HepG2 (cell line): ENCODE results near the gene LPXN. TPM values are rescaled to one million over a fixed set of nuclear protein-coding genes. Genes with fewer than 3 reads are reported as not detected.
A peak's percentile ranks its signal among the peaks of the same experiment; 100 is the strongest.

Source experiments
- ADNP ChIP-seq: sonication (generic); formaldehyde crosslinking; IDR thresholded peaks from 2 replicates; pipeline ENCODE4 v1.4.0; 2020; ENCODE audit warnings: missing genetic modification reagents
- AHR ChIP-seq: IDR thresholded peaks from 2 replicates; pipeline ENCODE4 v1.6.1; 2018; ENCODE audit warnings: missing genetic modification reagents, missing compliant biosample characterization
- CHD2 ChIP-seq: IDR thresholded peaks from 2 replicates; pipeline ENCODE4 v1.6.1; 2011; ENCODE audit warnings: low read depth, low read length, improper control_type of control experiment
- CTCF ChIP-seq: sonication (generic); formaldehyde crosslinking; IDR thresholded peaks from 2 replicates; pipeline ENCODE4 v1.5.0; 2020; ENCODE audit warnings: mild to moderate bottlenecking, missing genetic modification reagents, moderate library complexity
- FOXA1 ChIP-seq, 2 experiments: fragments of 450-650 bp in 1 of 2; sonication (generic) in 1 of 2; formaldehyde crosslinking in 1 of 2; IDR thresholded peaks; 2 replicates each; pipeline versions ENCODE4 v1.4.0 to v1.6.1; 2016 to 2020; ENCODE audit warnings: missing genetic modification reagents in 1 of 2
- HCFC1 ChIP-seq: fragments of 150-350 bp; IDR thresholded peaks from 2 replicates; pipeline ENCODE4 v1.6.1; 2014; ENCODE audit warnings: low read depth, low read length
- KDM6A ChIP-seq: IDR thresholded peaks from 2 replicates; pipeline ENCODE4 v1.6.1; 2016; ENCODE audit warnings: low read depth
- MAF1 ChIP-seq: sonication (generic); formaldehyde crosslinking; IDR thresholded peaks from 2 replicates; pipeline ENCODE4 v1.5.0; 2020; ENCODE audit warnings: missing genetic modification reagents, borderline replicate concordance
- MAFG ChIP-seq: sonication (generic); formaldehyde crosslinking; IDR thresholded peaks from 2 replicates; pipeline ENCODE4 v1.5.1; 2020; ENCODE audit warnings: mild to moderate bottlenecking, missing genetic modification reagents
- NCOA2 ChIP-seq: sonication (generic); formaldehyde crosslinking; IDR thresholded peaks from 2 replicates; pipeline ENCODE4 v1.8.0; 2022; ENCODE audit warnings: inconsistent platforms
- NFIC ChIP-seq: IDR thresholded peaks from 2 replicates; pipeline ENCODE4 v1.6.1; 2012; ENCODE audit warnings: mild to moderate bottlenecking, low read length, inconsistent platforms
- NFRKB ChIP-seq: fragments of 450-650 bp; IDR thresholded peaks from 2 replicates; pipeline ENCODE4 v1.6.1; 2017
- NONO ChIP-seq, 2 experiments: fragments of 450-650 bp in 1 of 2; sonication (generic) in 1 of 2; formaldehyde crosslinking in 1 of 2; IDR thresholded peaks in 1 of 2; conservative IDR thresholded peaks in 1 of 2; 2 replicates each; pipeline versions ENCODE4 v1.6.1 to v1.8.0; 2017 to 2022; ENCODE audit warnings: mild to moderate bottlenecking in 1 of 2, missing genetic modification reagents in 1 of 2, moderate library complexity in 1 of 2
- RAD21 ChIP-seq: fragments of 450-650 bp; formaldehyde crosslinking; IDR thresholded peaks from 2 replicates; pipeline ENCODE4 v1.5.0; 2020; ENCODE audit warnings: mild to moderate bottlenecking
- TEAD3 ChIP-seq: optimal IDR thresholded peaks from 2 replicates; pipeline ENCODE3; 2016; ENCODE audit warnings: borderline replicate concordance
- ZBTB1 ChIP-seq: sonication (generic); formaldehyde crosslinking; IDR thresholded peaks from 2 replicates; pipeline ENCODE4 v1.4.0; 2020; ENCODE audit warnings: missing genetic modification reagents, borderline replicate concordance
- ZBTB34 ChIP-seq: sonication (generic); formaldehyde crosslinking; IDR thresholded peaks from 2 replicates; pipeline ENCODE4 v1.8.0; 2022; ENCODE audit warnings: mild to moderate bottlenecking, missing genetic modification reagents
- ZNF232 ChIP-seq: sonication (generic); formaldehyde crosslinking; IDR thresholded peaks from 2 replicates; pipeline ENCODE4 v1.4.0; 2020; ENCODE audit warnings: missing genetic modification reagents, borderline replicate concordance
- ZNF33B ChIP-seq: sonication (generic); formaldehyde crosslinking; IDR thresholded peaks from 2 replicates; pipeline ENCODE4 v1.5.1; 2020; ENCODE audit warnings: mild to moderate bottlenecking, missing genetic modification reagents
- ZNF510 ChIP-seq: sonication (generic); formaldehyde crosslinking; IDR thresholded peaks from 2 replicates; pipeline ENCODE4 v1.4.0; 2020; ENCODE audit warnings: low read depth, mild to moderate bottlenecking, missing genetic modification reagents
- ZNF557 ChIP-seq: sonication (generic); formaldehyde crosslinking; IDR thresholded peaks from 2 replicates; pipeline ENCODE4 v1.4.0; 2020; ENCODE audit warnings: missing genetic modification reagents
- ZNF567 ChIP-seq: sonication (generic); formaldehyde crosslinking; IDR thresholded peaks from 2 replicates; pipeline ENCODE4 v1.8.1; 2023; ENCODE audit warnings: mild to moderate bottlenecking, missing genetic modification reagents, borderline replicate concordance
- ZNF615 ChIP-seq: sonication (generic); formaldehyde crosslinking; IDR thresholded peaks from 2 replicates; pipeline ENCODE4 v1.5.0; 2020; ENCODE audit warnings: mild to moderate bottlenecking, missing genetic modification reagents, borderline replicate concordance
- ZSCAN21 ChIP-seq: sonication (generic); formaldehyde crosslinking; IDR thresholded peaks from 2 replicates; pipeline ENCODE4 v1.8.0; 2022; ENCODE audit warnings: mild to moderate bottlenecking, missing genetic modification reagents, moderate library complexity, borderline replicate concordance
- polyA plus RNA-seq, 8 experiments: library from polyadenylated mRNA; depleted of rRNA in 3 of 8; stranded (reverse) in 7 of 8; unstranded in 1 of 8; fragments of >200 nt; fragmentation: Illumina TruSeq in 4 of 8; extraction: Trizol in 4 of 8; gene quantifications; 2 replicates each; pipeline versions ENCODE4 v1.2.1 to v1.2.3, GENCODE V29; 2011 to 2016; ENCODE audit warnings: low read depth in 4 of 8, missing spikeins in 1 of 8, mixed read lengths in 1 of 8; ENCODE audit not compliant: insufficient read depth in 1 of 8
- total RNA-seq, 5 experiments: library from RNA; depleted of rRNA; stranded (reverse); fragments of >200 nt; fragmentation: Illumina TruSeq; extraction: Trizol; gene quantifications; 2 replicates each; pipeline ENCODE4 v1.2.3, GENCODE V29; 2016; ENCODE audit warnings: low read depth in 1 of 5
- TF ChIP-seq, protein P1 (sequence below): sonication (generic); formaldehyde crosslinking; IDR thresholded peaks from 2 replicates; pipeline ENCODE4 v1.4.0; 2020; ENCODE audit warnings: low read depth, mild to moderate bottlenecking, missing genetic modification reagents
- TF ChIP-seq, protein P2 (sequence below): sonication (generic); formaldehyde crosslinking; IDR thresholded peaks from 2 replicates; pipeline ENCODE4 v1.4.0; 2020; ENCODE audit warnings: mild to moderate bottlenecking, low read depth, missing genetic modification reagents
- TF ChIP-seq, protein P3 (sequence below): sonication (generic); formaldehyde crosslinking; IDR thresholded peaks from 2 replicates; pipeline ENCODE4 v1.5.0; 2020; ENCODE audit warnings: missing genetic modification reagents

The LPXN gene
- total and polyA plus RNA-seq, 2 of the 13 experiments (the other 11 are each of a cell fraction or from before 2014, with no cell fraction given), result 1.7 to 3.5 TPM

- TF ChIP-seq TEAD3 (no peak), NFIC (no peak), NFRKB (0 out of 2 replicates have a peak, but pooled peaks have one; percentile 2), CHD2 (peak; percentile 99), CTCF (CRISPR knock-in tag) (no peak; the same call in 1 of the 2 replicates), ZBTB1 (no peak), MAF1 (CRISPR knock-in tag) (no peak), ZSCAN21 (no peak), ZNF33B (CRISPR knock-in tag) (no peak), ZNF615 (CRISPR knock-in tag) (no peak), NCOA2 (CRISPR knock-in tag) (no peak), MAFG (CRISPR knock-in tag) (no peak), ZNF567 (CRISPR knock-in tag) (no peak), HCFC1 (no peak), ZBTB34 (CRISPR knock-in tag) (no peak), ZNF510 (no peak), ZNF232 (CRISPR knock-in tag) (no peak; the same call in 1 of the 2 replicates), RAD21 (no peak), ADNP (CRISPR knock-in tag) (no peak), ZNF557 (CRISPR knock-in tag) (no peak), NONO (IDR thresholded peaks at IDR 0.05) (no peak), NONO (CRISPR knock-in tag; conservative IDR thresholded peaks at IDR 0.05) (peak; percentile 43), FOXA1 (IDR thresholded peaks at IDR 0.05) (no peak), FOXA1 (CRISPR knock-in tag; IDR thresholded peaks at IDR 0.05) (no peak), AHR (CRISPR knock-in tag) (no peak), KDM6A (no peak)
- TF ChIP-seq, protein P1, sequence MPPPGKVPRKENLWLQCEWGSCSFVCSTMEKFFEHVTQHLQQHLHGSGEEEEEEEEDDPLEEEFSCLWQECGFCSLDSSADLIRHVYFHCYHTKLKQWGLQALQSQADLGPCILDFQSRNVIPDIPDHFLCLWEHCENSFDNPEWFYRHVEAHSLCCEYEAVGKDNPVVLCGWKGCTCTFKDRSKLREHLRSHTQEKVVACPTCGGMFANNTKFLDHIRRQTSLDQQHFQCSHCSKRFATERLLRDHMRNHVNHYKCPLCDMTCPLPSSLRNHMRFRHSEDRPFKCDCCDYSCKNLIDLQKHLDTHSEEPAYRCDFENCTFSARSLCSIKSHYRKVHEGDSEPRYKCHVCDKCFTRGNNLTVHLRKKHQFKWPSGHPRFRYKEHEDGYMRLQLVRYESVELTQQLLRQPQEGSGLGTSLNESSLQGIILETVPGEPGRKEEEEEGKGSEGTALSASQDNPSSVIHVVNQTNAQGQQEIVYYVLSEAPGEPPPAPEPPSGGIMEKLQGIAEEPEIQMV (CRISPR knock-in tag), result no peak
- TF ChIP-seq, protein P2, sequence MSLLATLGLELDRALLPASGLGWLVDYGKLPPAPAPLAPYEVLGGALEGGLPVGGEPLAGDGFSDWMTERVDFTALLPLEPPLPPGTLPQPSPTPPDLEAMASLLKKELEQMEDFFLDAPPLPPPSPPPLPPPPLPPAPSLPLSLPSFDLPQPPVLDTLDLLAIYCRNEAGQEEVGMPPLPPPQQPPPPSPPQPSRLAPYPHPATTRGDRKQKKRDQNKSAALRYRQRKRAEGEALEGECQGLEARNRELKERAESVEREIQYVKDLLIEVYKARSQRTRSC (CRISPR knock-in tag), result no peak
- TF ChIP-seq, protein P3, sequence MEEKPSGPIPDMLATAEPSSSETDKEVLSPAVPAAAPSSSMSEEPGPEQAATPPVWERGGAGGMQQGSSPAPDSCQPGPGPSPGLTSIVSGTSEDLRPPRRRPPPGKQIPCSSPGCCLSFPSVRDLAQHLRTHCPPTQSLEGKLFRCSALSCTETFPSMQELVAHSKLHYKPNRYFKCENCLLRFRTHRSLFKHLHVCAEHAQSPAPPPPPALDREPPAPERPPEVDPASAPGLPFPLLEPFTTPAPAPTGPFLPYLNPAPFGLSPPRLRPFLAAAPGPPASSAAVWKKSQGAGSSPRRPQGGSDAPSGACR, result no peak
Measured at GRCh38 chr11:58578635-58579191, 3.1 kb upstream of the LPXN start, which contains the start of gene ZFP91 (continued).
